BJ (cell line): Measurements from ENCODE around the gene WDPCP. TPM values are rescaled to one million over a fixed set of nuclear protein-coding genes. Genes with fewer than 3 reads are reported as not detected.
"Not testable (repeated sequence)": the region's sequence is repeated elsewhere in the genome, so short reads cannot be mapped to it uniquely, and the experiment has no call there.

ENCODE experiments used
- CTCF ChIA-PET: fragments of 350-600 bp; formaldehyde crosslinking; extraction: SDS; loops from one replicate; lab custom pipeline; 2021; ENCODE audit warnings: antibody characterized with exemption, inconsistent platforms; lab: Yijun Ruan, JAX
- POLR2A ChIA-PET: fragments of 300-600 bp; sonication (Branson Sonifier 250); formaldehyde crosslinking; extraction: SDS; loops from one replicate; lab custom pipeline; 2021; ENCODE audit warnings: antibody characterized with exemption; lab: Charles Lee
- DNase-seq: peaks from one replicate; pipeline ENCODE4 v3.0.0-alpha.2; 2011; ENCODE audit warnings: low read depth
- H3K27me3 ChIP-seq: 2 replicates; pipeline ENCODE4 v1.6.0; 2011; ENCODE audit warnings: low read length; ENCODE audit not compliant: control insufficient read depth, insufficient read depth
- H3K36me3 ChIP-seq: 2 replicates; pipeline ENCODE4 v1.5.1; 2011; ENCODE audit warnings: low read length; ENCODE audit not compliant: control insufficient read depth, insufficient read depth
- H3K4me3 ChIP-seq: 2 replicates; pipeline ENCODE4 v1.5.1; 2011; ENCODE audit warnings: low read depth, mild to moderate bottlenecking, control low read depth, low read length
- CTCF ChIP-seq: IDR thresholded peaks from 2 replicates; pipeline ENCODE4 v1.5.1; 2011; ENCODE audit warnings: low read depth, mild to moderate bottlenecking, control low read depth, inconsistent platforms, low read length, moderate library complexity; ENCODE audit not compliant: insufficient read depth
- polyA plus RNA-seq: library from polyadenylated mRNA; depleted of rRNA; stranded (reverse); fragments of >200 nt; gene quantifications from 2 replicates; pipeline ENCODE4 v1.2.3, GENCODE V29; 2011

The WDPCP gene
- polyA plus RNA-seq, 1 experiment = 4.2 TPM

GRCh38 chr2:63163161-63163820 is 425.0 kb downstream of the WDPCP start:
- H3K4me3 ChIP-seq = no peak overlapping the region
- POLR2A ChIA-PET = no interaction called here
- no peak for DNase-seq
- H3K36me3 ChIP-seq = no peaks in the 10 kb centered on the region
- CTCF ChIA-PET = no interaction called here
- no peaks in the 10 kb centered on the region for H3K27me3 ChIP-seq
- no peak for TF ChIP-seq CTCF

- no peak for TF ChIP-seq CTCF
- DNase-seq = no peak
- ChIA-PET CTCF (no interaction called here), POLR2A (no interaction called here)
- no peak overlapping the region for H3K4me3 ChIP-seq
- no peaks in the 10 kb centered on the region for H3K36me3 ChIP-seq
- H3K27me3 ChIP-seq = no peaks in the 10 kb centered on the region
These were observed 429.0 kb downstream of the WDPCP start for GRCh38 chr2:63159262-63159661.

GRCh38 chr2:63136683-63137082 is 451.6 kb downstream of the WDPCP start:
- H3K27me3 ChIP-seq, POLR2A ChIA-PET, DNase-seq, CTCF ChIA-PET, H3K36me3 ChIP-seq, H3K4me3 ChIP-seq: not testable (repeated sequence)

DNA sequence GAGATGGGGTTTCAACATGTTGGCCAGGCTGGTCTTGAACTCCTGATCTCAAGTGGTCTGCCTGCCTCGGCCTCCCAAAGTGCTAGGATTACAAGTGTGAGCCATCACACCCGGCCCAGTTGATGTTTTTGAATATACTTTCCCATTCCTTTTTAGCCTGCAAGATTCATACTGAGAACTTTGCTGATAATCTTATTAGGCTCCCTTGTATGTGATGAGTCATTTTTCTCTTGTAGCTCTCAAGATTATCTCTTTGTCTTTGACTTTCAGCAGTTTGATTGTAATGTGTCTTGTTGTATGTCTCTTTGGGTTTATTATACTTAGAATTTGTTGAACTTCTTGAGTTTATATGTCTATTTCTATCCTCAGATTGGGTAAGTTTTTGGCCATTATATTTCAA is 456.3 kb downstream of the WDPCP start:
- CTCF ChIA-PET = no interaction called here
- no peaks in the 10 kb centered on the region for H3K36me3 ChIP-seq
- no peak for TF ChIP-seq CTCF
- no peak overlapping the region for H3K4me3 ChIP-seq
- no peak for DNase-seq
- POLR2A ChIA-PET = no interaction called here
- H3K27me3 ChIP-seq = no peaks in the 10 kb centered on the region

GRCh38 chr2:63131196-63131595 is 457.1 kb downstream of the WDPCP start:
- DNase-seq = no peak

More at GRCh38 chr2:63131196-63131595, 457.1 kb downstream of the WDPCP start:
- ChIA-PET POLR2A (no interaction called here), CTCF (no interaction called here)
- Histone ChIP-seq H3K4me3 (no peak overlapping the region), H3K27me3 (no peaks in the 10 kb centered on the region), H3K36me3 (no peaks in the 10 kb centered on the region)
- TF ChIP-seq CTCF = no peak
